Prostate gland (tissue), 2 donors: ENCODE data around the gene DCC. TPM values are rescaled to one million over a fixed set of nuclear protein-coding genes. Genes with fewer than 3 reads are reported as not detected.

ENCODE experiments used
- DNase-seq: peaks from one replicate; pipeline ENCODE4 v3.0.0-alpha.2; 2019; ENCODE audit warnings: low spot score
- H3K27ac ChIP-seq, 2 donors: fragments of 200-600 bp; sonication (generic); 2 replicates each; pipeline ENCODE4 v1.5.1; 2017 to 2019
- H3K27me3 ChIP-seq: fragments of 200-600 bp; sonication (generic); replicated peaks from 2 replicates; pipeline ENCODE4 v1.5.1; 2019; ENCODE audit not compliant: insufficient read depth
- H3K36me3 ChIP-seq, 2 donors: fragments of 200-600 bp; sonication (generic); 1 replicate in 1 of 2; 2 replicates in 1 of 2; pipeline versions ENCODE4 v1.5.1 to v1.8.1; 2017 to 2019
- H3K4me1 ChIP-seq: fragments of 200-600 bp; sonication (generic); replicated peaks from 2 replicates; pipeline ENCODE4 v1.5.1; 2019
- H3K4me3 ChIP-seq, 2 donors: fragments of 200-600 bp; sonication (generic); 2 replicates each; pipeline ENCODE4 v1.5.1; 2017 to 2019
- H3K9me3 ChIP-seq: fragments of 200-600 bp; sonication (generic); 2 replicates; pipeline ENCODE4 v1.5.1; 2017
- POLR2A ChIP-seq: fragments of 450-650 bp; IDR thresholded peaks from one replicate; pipeline ENCODE4 v1.6.1; 2016; ENCODE audit warnings: antibody characterized with exemption, mild to moderate bottlenecking
- POLR2AphosphoS5 ChIP-seq: sonication (generic); formaldehyde crosslinking; IDR thresholded peaks from one replicate; pipeline ENCODE4 v1.6.1; 2017; ENCODE audit warnings: antibody characterized with exemption
- WGBS: methylation state at CpG from one replicate; pipeline ENCODE4 v1.1.5; 2018; 5-methylcytosine and 5-hydroxymethylcytosine counted together
- intact Hi-C: fragments of 100-400 bp; cut with DNase I; formaldehyde crosslinking; loops from one replicate; pipeline ENCODE4 v1.14.2; 2022
- total RNA-seq, 2 donors: library from RNA; depleted of rRNA; stranded (reverse); fragments of >200 nt; gene quantifications; one replicate each; pipeline ENCODE4 v1.1.0, GENCODE V29; 2016
- TF ChIP-seq, protein P1 (sequence below), 4 experiments: fragments of 200-600 bp in 2 of 4; fragments of 450-650 bp in 2 of 4; sonication (generic) in 2 of 4; IDR thresholded peaks; 1 replicate in 3 of 4; 2 replicates in 1 of 4; pipeline ENCODE4 v1.5.1; 2016 to 2019; ENCODE audit warnings: antibody characterized with exemption in 4 of 4, mild to moderate bottlenecking in 2 of 4, moderate library complexity in 2 of 4

Gene DCC
- total RNA-seq, 2 donors from 2014 or later = 0.55 to 3.7 TPM

DNA sequence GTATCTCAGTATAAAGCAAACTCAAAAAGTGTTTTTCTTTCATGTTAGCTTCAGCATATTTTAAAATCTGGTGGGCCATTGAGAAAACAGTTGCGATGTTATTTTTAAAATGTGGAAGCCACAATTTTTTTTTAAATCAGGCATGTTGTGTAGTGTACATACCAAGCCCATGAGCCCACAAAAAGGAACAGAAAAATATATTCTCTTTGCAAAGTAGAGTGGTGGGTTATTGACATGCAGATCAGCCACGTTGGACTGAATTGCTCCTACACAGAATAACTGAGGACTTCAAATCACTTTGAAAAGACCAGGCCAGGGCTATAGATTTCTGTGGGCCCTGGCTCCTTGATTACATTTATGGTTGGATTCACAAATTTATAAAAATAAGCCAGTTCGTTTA lies 774.4 kb downstream of the DCC start:
- DNase-seq = no peak
- H3K4me1 ChIP-seq = no peaks in the 10 kb centered on the region
- H3K4me3 ChIP-seq = no peak overlapping the region
- intact Hi-C loops = no loop called here
- H3K27ac ChIP-seq = no peak overlapping the region
- H3K27me3 ChIP-seq = no peaks in the 10 kb centered on the region
- no peaks in the 10 kb centered on the region for H3K36me3 ChIP-seq
- WGBS = 62% methylated on average over 3 of the region's 3 CpGs
- H3K9me3 ChIP-seq = no peaks in the 10 kb centered on the region
- TF ChIP-seq POLR2A (no peak), POLR2AphosphoS5 (no peak)
- TF ChIP-seq, protein P1, sequence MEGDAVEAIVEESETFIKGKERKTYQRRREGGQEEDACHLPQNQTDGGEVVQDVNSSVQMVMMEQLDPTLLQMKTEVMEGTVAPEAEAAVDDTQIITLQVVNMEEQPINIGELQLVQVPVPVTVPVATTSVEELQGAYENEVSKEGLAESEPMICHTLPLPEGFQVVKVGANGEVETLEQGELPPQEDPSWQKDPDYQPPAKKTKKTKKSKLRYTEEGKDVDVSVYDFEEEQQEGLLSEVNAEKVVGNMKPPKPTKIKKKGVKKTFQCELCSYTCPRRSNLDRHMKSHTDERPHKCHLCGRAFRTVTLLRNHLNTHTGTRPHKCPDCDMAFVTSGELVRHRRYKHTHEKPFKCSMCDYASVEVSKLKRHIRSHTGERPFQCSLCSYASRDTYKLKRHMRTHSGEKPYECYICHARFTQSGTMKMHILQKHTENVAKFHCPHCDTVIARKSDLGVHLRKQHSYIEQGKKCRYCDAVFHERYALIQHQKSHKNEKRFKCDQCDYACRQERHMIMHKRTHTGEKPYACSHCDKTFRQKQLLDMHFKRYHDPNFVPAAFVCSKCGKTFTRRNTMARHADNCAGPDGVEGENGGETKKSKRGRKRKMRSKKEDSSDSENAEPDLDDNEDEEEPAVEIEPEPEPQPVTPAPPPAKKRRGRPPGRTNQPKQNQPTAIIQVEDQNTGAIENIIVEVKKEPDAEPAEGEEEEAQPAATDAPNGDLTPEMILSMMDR (IDR thresholded peaks at IDR 0.05) = no peak

- DNase-seq = no peak
- H3K4me3 ChIP-seq = no peak overlapping the region
- no peaks in the 10 kb centered on the region for H3K4me1 ChIP-seq
- no peaks in the 10 kb centered on the region for H3K27me3 ChIP-seq
- no peaks in the 10 kb centered on the region for H3K36me3 ChIP-seq
- no peak overlapping the region for H3K27ac ChIP-seq
- 68% methylated on average over 10 of the region's 10 CpGs for WGBS
- TF ChIP-seq POLR2A (no peak), POLR2AphosphoS5 (no peak)
- TF ChIP-seq, protein P1 (IDR thresholded peaks at IDR 0.05) = no peak
- H3K9me3 ChIP-seq = no peaks in the 10 kb centered on the region
- intact Hi-C loops = no loop called here
Measured at GRCh38 chr18:53115876-53116585, 776.0 kb downstream of the DCC start.

DNA sequence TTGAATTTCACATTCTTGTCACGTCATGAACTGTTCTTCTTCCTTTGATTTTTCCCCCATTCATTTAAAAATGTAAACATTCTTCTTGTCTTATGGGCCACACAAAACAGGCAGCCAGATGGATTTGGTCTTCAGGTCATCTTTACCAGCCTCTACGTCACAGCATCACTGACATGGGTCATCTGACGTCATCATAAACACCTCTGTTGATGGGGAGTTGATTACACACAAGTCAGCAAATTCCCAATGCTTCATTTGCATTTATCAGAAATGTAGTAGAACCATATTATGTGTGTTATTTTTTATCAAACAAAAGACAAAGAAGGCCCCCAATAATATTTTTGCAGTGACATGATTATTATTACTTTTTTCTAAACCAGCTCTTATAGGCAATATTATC lies 777.9 kb downstream of the DCC start:
- DNase-seq = no peak
- no peaks in the 10 kb centered on the region for H3K9me3 ChIP-seq
- no peaks in the 10 kb centered on the region for H3K27me3 ChIP-seq
- intact Hi-C loops = no loop called here
- no peaks in the 10 kb centered on the region for H3K4me1 ChIP-seq
- WGBS = 30% methylated on average over 3 of the region's 3 CpGs
- no peaks in the 10 kb centered on the region for H3K36me3 ChIP-seq
- H3K4me3 ChIP-seq = no peak overlapping the region
- no peak for TF ChIP-seq POLR2A
- no peak for TF ChIP-seq POLR2AphosphoS5
- TF ChIP-seq, protein P1 (IDR thresholded peaks at IDR 0.05) = no peak
- H3K27ac ChIP-seq = no peak overlapping the region

- 95% methylated on average over 1 of the region's 1 CpG for WGBS
- no peaks in the 10 kb centered on the region for H3K4me1 ChIP-seq
- H3K27me3 ChIP-seq = no peaks in the 10 kb centered on the region
- TF ChIP-seq, protein P1 (IDR thresholded peaks at IDR 0.05) = no peak
- TF ChIP-seq POLR2A (no peak), POLR2AphosphoS5 (no peak)
- H3K36me3 ChIP-seq = no peaks in the 10 kb centered on the region
- H3K4me3 ChIP-seq = no peak overlapping the region
- intact Hi-C loops = no loop called here
- DNase-seq = no peak
- H3K9me3 ChIP-seq = no peaks in the 10 kb centered on the region
- no peak overlapping the region for H3K27ac ChIP-seq
Measured at GRCh38 chr18:53126210-53126609, 786.2 kb downstream of the DCC start.

DNA sequence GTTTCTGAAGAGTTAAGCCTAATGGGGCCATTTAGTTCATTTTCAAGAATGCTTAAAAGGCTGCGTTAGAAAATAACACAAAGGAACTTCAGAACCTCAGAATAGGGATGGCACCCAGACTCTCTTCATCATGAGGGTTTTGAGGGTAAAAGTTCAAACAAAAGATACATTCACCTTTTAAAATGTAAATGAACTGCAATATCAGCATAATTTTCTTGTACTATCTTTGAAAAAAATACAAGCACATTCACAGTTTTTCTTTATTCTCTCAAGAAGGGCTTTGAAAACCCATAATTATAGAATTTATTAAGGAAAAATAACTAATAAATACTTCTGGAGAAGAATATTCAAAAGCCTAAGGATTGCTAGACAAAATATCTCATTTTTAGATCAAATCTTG lies 791.0 kb downstream of the DCC start:
- Histone ChIP-seq H3K27me3 (no peaks in the 10 kb centered on the region), H3K9me3 (no peaks in the 10 kb centered on the region), H3K4me1 (no peaks in the 10 kb centered on the region), H3K27ac (no peak overlapping the region), H3K4me3 (no peak overlapping the region), H3K36me3 (no peaks in the 10 kb centered on the region)
- no peak for TF ChIP-seq POLR2AphosphoS5
- no peak for TF ChIP-seq POLR2A
- TF ChIP-seq, protein P1 (IDR thresholded peaks at IDR 0.05) = no peak
- intact Hi-C loops = no loop called here
- 92% methylated on average over 1 of the region's 1 CpG for WGBS
- DNase-seq = no peak
